GM12878 (cell line): ENCODE measurements around the gene FAF1. TPM values are rescaled to one million over a fixed set of nuclear protein-coding genes. Genes with fewer than 3 reads are reported as not detected.

Experiments used
- ATAC-seq: fragments of 200-7000 bp; cut with Tn5 transposase; 3 replicates; pipeline ENCODE4 v1.9.1; 2020; ENCODE audit warnings: mild to moderate bottlenecking, moderate library complexity
- BruUV-seq: library from RNA; stranded (reverse); fragments of 400-500 nt; replicated peaks from 2 replicates; lab custom pipeline; 2021; lab: Mats Ljungman, UMichigan
- CTCF ChIA-PET: fragments of 300-600 bp; sonication (Branson Sonifier 250); formaldehyde crosslinking; extraction: SDS; loops from one replicate; lab custom pipeline; 2021; ENCODE audit warnings: inconsistent platforms; lab: Yijun Ruan, JAX
- POLR2A ChIA-PET: fragments of 350-600 bp; formaldehyde crosslinking; extraction: SDS; loops from one replicate; lab custom pipeline; 2021; ENCODE audit warnings: inconsistent platforms; lab: Charles Lee
- RAD21 ChIA-PET: fragments of 300-600 bp; sonication (Branson Sonifier 250); formaldehyde crosslinking; loops from one replicate; lab custom pipeline; 2023; ENCODE audit warnings: antibody characterized with exemption; ENCODE audit not compliant: unreplicated experiment; lab: Charles Lee
- SMC1A ChIA-PET: fragments of 300-600 bp; sonication (Branson Sonifier 250); formaldehyde crosslinking; loops from one replicate; lab custom pipeline; 2023; ENCODE audit not compliant: unreplicated experiment, uncharacterized antibody; lab: Charles Lee
- DNase-seq: peaks from one replicate; pipeline ENCODE4 v3.0.0-alpha.2; 2011; ENCODE audit warnings: low read depth, low spot score
- FAIRE-seq: peaks from 3 replicates; lab custom pipeline; 2011; peaks lifted over from hg19 to GRCh38; lab: Jason Lieb, UNC
- H2AFZ ChIP-seq: 2 replicates; pipeline ENCODE4 v1.6.0; 2011; ENCODE audit warnings: low read depth, low read length, control low read depth; ENCODE audit not compliant: control insufficient read depth
- H3K27ac ChIP-seq: 2 replicates; pipeline ENCODE4 v1.5.1; 2011; ENCODE audit warnings: control low read depth; ENCODE audit not compliant: control insufficient read depth, insufficient read depth
- H3K27me3 ChIP-seq, 2 experiments: replicated peaks in 1 of 2; 2 replicates each; pipeline versions ENCODE4 v1.6.0 to v1.6.1; 2011; ENCODE audit warnings: low read length in 1 of 2; ENCODE audit not compliant: control insufficient read depth in 2 of 2, insufficient read depth in 2 of 2
- H3K36me3 ChIP-seq, 2 experiments: 2 replicates each; pipeline ENCODE4 v1.5.1; 2011; ENCODE audit warnings: low read length in 1 of 2; ENCODE audit not compliant: control insufficient read depth in 2 of 2, insufficient read depth in 2 of 2
- H3K4me1 ChIP-seq: 2 replicates; pipeline ENCODE4 v1.6.1; 2011; ENCODE audit warnings: mild to moderate bottlenecking, low read length, moderate library complexity, mixed read lengths; ENCODE audit not compliant: control insufficient read depth, insufficient read depth
- H3K4me2 ChIP-seq: 2 replicates; pipeline ENCODE4 v1.6.0; 2011; ENCODE audit warnings: control low read depth; ENCODE audit not compliant: control insufficient read depth, insufficient read depth
- H3K4me3 ChIP-seq: fragments of 200-600 bp; sonication (generic); 2 replicates; pipeline ENCODE4 v1.5.1; 2016
- H3K79me2 ChIP-seq: 2 replicates; pipeline ENCODE4 v1.6.0; 2011; ENCODE audit warnings: low read length; ENCODE audit not compliant: control insufficient read depth, insufficient read depth
- H3K9ac ChIP-seq: 2 replicates; pipeline ENCODE4 v1.8.0; 2011; ENCODE audit warnings: low read length, control low read depth, mixed read lengths; ENCODE audit not compliant: control insufficient read depth, insufficient read depth
- H3K9me3 ChIP-seq: replicated peaks from 3 replicates; pipeline ENCODE4 v1.5.1; 2011; ENCODE audit warnings: mild to moderate bottlenecking, low read length; ENCODE audit not compliant: control insufficient read depth, insufficient read depth
- H4K20me1 ChIP-seq: 2 replicates; pipeline ENCODE4 v1.6.0; 2011; ENCODE audit not compliant: control insufficient read depth, insufficient read depth
- BRCA1 ChIP-seq: IDR thresholded peaks from 2 replicates; pipeline ENCODE4 v1.6.1; 2011; ENCODE audit warnings: low read depth, low read length, improper control_type of control experiment
- CBFB ChIP-seq: IDR thresholded peaks from 2 replicates; pipeline ENCODE4 v1.6.1; 2016; ENCODE audit warnings: antibody characterized with exemption, low read depth
- CHD2 ChIP-seq: IDR thresholded peaks from 2 replicates; pipeline ENCODE4 v1.6.1; 2011; ENCODE audit warnings: low read depth, low read length, improper control_type of control experiment, borderline replicate concordance
- ESRRA ChIP-seq: IDR thresholded peaks from 2 replicates; pipeline ENCODE4 v1.6.1; 2012; ENCODE audit warnings: mild to moderate bottlenecking, low read length, improper control_type of control experiment
- KAT2A ChIP-seq: conservative IDR thresholded peaks from 2 replicates; pipeline ENCODE4 v1.6.1; 2011; ENCODE audit warnings: low read depth, low read length; ENCODE audit not compliant: control insufficient read depth
- LARP7 ChIP-seq: fragments of 450-650 bp; IDR thresholded peaks from 2 replicates; pipeline ENCODE4 v1.6.1; 2017; ENCODE audit warnings: mild to moderate bottlenecking
- PAX5 ChIP-seq: IDR thresholded peaks from 2 replicates; pipeline ENCODE4 v1.6.1; 2011; ENCODE audit warnings: low read depth, low read length, borderline replicate concordance
- WGBS: methylation state at CpG from one replicate; pipeline ENCODE4 v1.1.6; 2016; ENCODE audit warnings: low lambda C conversion rate; ENCODE audit not compliant: insufficient replicate concordance, insufficient coverage; ENCODE audit errors: missing lambda C conversion rate; 5-methylcytosine and 5-hydroxymethylcytosine counted together
- in situ Hi-C: fragments of 300-500 bp; cut with MboI; formaldehyde crosslinking; loops from 9 replicates; pipeline ENCODE4 v1.14.3; 2018; ENCODE audit warnings: mixed read lengths
- intact Hi-C: fragments of 100-400 bp; cut with micrococcal nuclease; formaldehyde crosslinking; loops from one replicate; pipeline ENCODE4 v1.14.2; 2022; ENCODE audit not compliant: unreplicated experiment
- polyA plus RNA-seq, 11 experiments: library from polyadenylated mRNA; depleted of rRNA in 4 of 11; unstranded in 6 of 11; stranded (reverse) in 5 of 11; fragments of >200 nt; fragmentation: Nextera tagmentation in 4 of 11; fragmentation: Illumina TruSeq in 1 of 11; extraction: Ambion mirVana in 4 of 11; extraction: Trizol in 1 of 11; gene quantifications; 1 replicate in 1 of 11; 2 replicates in 10 of 11; pipeline versions ENCODE4 v1.2.1 to v1.2.3, GENCODE V29; 2011 to 2016; ENCODE audit warnings: inconsistent platforms in 2 of 11, missing spikeins in 2 of 11, low read depth in 1 of 11
- total RNA-seq, 4 experiments: library from RNA; depleted of rRNA in 3 of 4; stranded (reverse); fragments of >200 nt in 3 of 4; fragmentation: Illumina TruSeq in 1 of 4; extraction: Trizol in 1 of 4; gene quantifications; 2 replicates each; pipeline versions ENCODE4 v1.2.1 to v1.2.3, GENCODE V29; 2013 to 2021
- TF ChIP-seq, protein P1 (sequence below): IDR thresholded peaks from 2 replicates; pipeline ENCODE4 v1.6.1; 2011; ENCODE audit warnings: low read depth, low read length, improper control_type of control experiment, borderline replicate concordance
- TF ChIP-seq, protein P2 (sequence below): IDR thresholded peaks from 2 replicates; pipeline ENCODE4 v1.6.1; 2012; ENCODE audit warnings: low read length, inconsistent platforms
- TF ChIP-seq, protein P3 (sequence below): fragments of 450-650 bp; IDR thresholded peaks from 2 replicates; pipeline ENCODE4 v1.6.1; 2017; ENCODE audit warnings: borderline replicate concordance
- TF ChIP-seq, protein P4 (sequence below): fragments of 450-650 bp; IDR thresholded peaks from 2 replicates; pipeline ENCODE4 v1.6.1; 2018; ENCODE audit warnings: mild to moderate bottlenecking, low read depth, moderate library complexity; ENCODE audit not compliant: partially characterized antibody
- TF ChIP-seq, protein P5 (sequence below): fragments of 450-650 bp; conservative IDR thresholded peaks from 2 replicates; pipeline ENCODE4 v1.6.1; 2017; ENCODE audit warnings: mild to moderate bottlenecking, moderate library complexity
- TF ChIP-seq, protein P6 (sequence below): fragments of 450-650 bp; IDR thresholded peaks from 2 replicates; pipeline ENCODE4 v1.6.1; 2018; ENCODE audit warnings: borderline replicate concordance, mild to moderate bottlenecking; ENCODE audit not compliant: partially characterized antibody

FAF1 gene
- total and polyA plus RNA-seq, 10 of the 15 experiments (the other 5 are each of a cell fraction or from before 2014, with no cell fraction given): 8.6 to 54.5 (median 23.7) TPM

DNA sequence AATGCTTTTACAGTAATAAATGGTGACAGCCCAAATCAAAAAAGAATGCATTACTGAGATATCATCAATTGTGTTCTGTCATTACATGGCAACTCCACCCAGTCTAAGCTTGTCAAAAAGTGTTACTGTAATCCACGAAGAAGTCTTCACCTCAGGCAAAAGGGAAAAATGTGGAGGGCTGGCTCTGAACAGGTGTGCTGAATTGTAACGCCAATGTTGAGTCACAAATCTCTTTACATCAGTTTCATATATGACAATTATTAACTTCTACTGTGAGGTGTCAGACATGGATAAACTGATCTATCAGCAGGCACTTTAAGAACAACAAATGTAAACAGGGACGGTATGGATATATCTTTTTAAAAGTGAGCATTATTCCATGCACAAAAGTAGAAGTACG is 438.4 kb downstream of the FAF1 start:
- WGBS: 87% methylated on average over 4 of the region's 4 CpGs
- ChIA-PET POLR2A (no interaction called here), CTCF (no interaction called here), SMC1A (interaction anchor here (1.0 kb wide), 1 partner anchor 9 kb away, joined by 3 read pairs; no protein-coding TSS in a partner anchor), RAD21 (no interaction called here)
- H3K4me3 ChIP-seq: no peak overlapping the region
- no peaks in the 10 kb centered on the region for H3K4me1 ChIP-seq
- H3K9ac ChIP-seq: no peak overlapping the region
- no peaks in the 10 kb centered on the region for H3K36me3 ChIP-seq
- in situ Hi-C loops: no loop called here
- H3K27ac ChIP-seq: no peak overlapping the region
- intact Hi-C loops: no loop called here
- H2AFZ ChIP-seq: no peak overlapping the region
- ATAC-seq: peak; percentile 31; the same call in 2 of the 3 replicates
- H3K27me3 ChIP-seq: no peaks in the 10 kb centered on the region
- no peak overlapping the region for H3K4me2 ChIP-seq
- H4K20me1 ChIP-seq: no peaks in the 10 kb centered on the region
- FAIRE-seq: no peak
- H3K79me2 ChIP-seq: no peaks in the 10 kb centered on the region
- no peak for DNase-seq
- no peaks in the 10 kb centered on the region; the same call in 1 of the 3 replicates for H3K9me3 ChIP-seq
- no TSS peak for BruUV-seq
- TF ChIP-seq CHD2 (no peak), LARP7 (no peak), CBFB (no peak), KAT2A (no peak), PAX5 (no peak), BRCA1 (no peak), ESRRA (no peak)
- TF ChIP-seq, protein P1, sequence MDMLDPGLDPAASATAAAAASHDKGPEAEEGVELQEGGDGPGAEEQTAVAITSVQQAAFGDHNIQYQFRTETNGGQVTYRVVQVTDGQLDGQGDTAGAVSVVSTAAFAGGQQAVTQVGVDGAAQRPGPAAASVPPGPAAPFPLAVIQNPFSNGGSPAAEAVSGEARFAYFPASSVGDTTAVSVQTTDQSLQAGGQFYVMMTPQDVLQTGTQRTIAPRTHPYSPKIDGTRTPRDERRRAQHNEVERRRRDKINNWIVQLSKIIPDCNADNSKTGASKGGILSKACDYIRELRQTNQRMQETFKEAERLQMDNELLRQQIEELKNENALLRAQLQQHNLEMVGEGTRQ: no peak
- TF ChIP-seq, protein P2, sequence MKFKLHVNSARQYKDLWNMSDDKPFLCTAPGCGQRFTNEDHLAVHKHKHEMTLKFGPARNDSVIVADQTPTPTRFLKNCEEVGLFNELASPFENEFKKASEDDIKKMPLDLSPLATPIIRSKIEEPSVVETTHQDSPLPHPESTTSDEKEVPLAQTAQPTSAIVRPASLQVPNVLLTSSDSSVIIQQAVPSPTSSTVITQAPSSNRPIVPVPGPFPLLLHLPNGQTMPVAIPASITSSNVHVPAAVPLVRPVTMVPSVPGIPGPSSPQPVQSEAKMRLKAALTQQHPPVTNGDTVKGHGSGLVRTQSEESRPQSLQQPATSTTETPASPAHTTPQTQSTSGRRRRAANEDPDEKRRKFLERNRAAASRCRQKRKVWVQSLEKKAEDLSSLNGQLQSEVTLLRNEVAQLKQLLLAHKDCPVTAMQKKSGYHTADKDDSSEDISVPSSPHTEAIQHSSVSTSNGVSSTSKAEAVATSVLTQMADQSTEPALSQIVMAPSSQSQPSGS: no peak
- TF ChIP-seq, protein P3, sequence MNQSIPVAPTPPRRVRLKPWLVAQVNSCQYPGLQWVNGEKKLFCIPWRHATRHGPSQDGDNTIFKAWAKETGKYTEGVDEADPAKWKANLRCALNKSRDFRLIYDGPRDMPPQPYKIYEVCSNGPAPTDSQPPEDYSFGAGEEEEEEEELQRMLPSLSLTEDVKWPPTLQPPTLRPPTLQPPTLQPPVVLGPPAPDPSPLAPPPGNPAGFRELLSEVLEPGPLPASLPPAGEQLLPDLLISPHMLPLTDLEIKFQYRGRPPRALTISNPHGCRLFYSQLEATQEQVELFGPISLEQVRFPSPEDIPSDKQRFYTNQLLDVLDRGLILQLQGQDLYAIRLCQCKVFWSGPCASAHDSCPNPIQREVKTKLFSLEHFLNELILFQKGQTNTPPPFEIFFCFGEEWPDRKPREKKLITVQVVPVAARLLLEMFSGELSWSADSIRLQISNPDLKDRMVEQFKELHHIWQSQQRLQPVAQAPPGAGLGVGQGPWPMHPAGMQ: no peak
- TF ChIP-seq, protein P4, sequence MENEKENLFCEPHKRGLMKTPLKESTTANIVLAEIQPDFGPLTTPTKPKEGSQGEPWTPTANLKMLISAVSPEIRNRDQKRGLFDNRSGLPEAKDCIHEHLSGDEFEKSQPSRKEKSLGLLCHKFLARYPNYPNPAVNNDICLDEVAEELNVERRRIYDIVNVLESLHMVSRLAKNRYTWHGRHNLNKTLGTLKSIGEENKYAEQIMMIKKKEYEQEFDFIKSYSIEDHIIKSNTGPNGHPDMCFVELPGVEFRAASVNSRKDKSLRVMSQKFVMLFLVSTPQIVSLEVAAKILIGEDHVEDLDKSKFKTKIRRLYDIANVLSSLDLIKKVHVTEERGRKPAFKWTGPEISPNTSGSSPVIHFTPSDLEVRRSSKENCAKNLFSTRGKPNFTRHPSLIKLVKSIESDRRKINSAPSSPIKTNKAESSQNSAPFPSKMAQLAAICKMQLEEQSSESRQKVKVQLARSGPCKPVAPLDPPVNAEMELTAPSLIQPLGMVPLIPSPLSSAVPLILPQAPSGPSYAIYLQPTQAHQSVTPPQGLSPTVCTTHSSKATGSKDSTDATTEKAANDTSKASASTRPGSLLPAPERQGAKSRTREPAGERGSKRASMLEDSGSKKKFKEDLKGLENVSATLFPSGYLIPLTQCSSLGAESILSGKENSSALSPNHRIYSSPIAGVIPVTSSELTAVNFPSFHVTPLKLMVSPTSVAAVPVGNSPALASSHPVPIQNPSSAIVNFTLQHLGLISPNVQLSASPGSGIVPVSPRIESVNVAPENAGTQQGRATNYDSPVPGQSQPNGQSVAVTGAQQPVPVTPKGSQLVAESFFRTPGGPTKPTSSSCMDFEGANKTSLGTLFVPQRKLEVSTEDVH: no peak
- TF ChIP-seq, protein P5, sequence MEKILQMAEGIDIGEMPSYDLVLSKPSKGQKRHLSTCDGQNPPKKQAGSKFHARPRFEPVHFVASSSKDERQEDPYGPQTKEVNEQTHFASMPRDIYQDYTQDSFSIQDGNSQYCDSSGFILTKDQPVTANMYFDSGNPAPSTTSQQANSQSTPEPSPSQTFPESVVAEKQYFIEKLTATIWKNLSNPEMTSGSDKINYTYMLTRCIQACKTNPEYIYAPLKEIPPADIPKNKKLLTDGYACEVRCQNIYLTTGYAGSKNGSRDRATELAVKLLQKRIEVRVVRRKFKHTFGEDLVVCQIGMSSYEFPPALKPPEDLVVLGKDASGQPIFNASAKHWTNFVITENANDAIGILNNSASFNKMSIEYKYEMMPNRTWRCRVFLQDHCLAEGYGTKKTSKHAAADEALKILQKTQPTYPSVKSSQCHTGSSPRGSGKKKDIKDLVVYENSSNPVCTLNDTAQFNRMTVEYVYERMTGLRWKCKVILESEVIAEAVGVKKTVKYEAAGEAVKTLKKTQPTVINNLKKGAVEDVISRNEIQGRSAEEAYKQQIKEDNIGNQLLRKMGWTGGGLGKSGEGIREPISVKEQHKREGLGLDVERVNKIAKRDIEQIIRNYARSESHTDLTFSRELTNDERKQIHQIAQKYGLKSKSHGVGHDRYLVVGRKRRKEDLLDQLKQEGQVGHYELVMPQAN: no peak
- TF ChIP-seq, protein P6, sequence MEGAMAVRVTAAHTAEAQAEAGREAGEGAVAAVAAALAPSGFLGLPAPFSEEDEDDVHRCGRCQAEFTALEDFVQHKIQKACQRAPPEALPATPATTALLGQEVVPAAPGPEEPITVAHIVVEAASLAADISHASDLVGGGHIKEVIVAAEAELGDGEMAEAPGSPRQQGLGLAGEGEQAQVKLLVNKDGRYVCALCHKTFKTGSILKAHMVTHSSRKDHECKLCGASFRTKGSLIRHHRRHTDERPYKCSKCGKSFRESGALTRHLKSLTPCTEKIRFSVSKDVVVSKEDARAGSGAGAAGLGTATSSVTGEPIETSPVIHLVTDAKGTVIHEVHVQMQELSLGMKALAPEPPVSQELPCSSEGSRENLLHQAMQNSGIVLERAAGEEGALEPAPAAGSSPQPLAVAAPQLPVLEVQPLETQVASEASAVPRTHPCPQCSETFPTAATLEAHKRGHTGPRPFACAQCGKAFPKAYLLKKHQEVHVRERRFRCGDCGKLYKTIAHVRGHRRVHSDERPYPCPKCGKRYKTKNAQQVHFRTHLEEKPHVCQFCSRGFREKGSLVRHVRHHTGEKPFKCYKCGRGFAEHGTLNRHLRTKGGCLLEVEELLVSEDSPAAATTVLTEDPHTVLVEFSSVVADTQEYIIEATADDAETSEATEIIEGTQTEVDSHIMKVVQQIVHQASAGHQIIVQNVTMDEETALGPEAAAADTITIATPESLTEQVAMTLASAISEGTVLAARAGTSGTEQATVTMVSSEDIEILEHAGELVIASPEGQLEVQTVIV: no peak
